ENCODE data around the gene IDH3A.

DNA sequence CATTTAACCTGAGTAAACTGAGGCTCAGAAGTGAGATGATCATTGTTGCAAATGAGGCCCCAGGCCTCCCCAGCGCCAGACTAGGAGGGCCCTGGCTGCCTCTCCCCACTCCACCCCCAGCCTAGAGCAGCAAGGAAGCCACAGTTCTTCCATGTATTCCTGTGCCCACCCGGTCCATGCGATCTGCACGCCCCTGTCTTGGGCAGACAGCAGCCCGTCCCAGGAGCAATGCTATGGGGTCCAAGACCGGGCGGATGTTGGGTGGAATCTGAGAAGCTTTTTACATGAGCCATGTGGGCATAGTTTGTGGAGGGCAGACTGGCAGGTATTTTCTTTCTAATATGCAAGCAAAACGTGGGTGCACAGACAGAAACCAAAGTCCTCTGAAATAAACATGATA is 41.7 kb upstream of the IDH3A start:
- no peak for TF ChIP-seq POLR2A (IDR thresholded peaks at IDR 0.05)
- TF ChIP-seq, protein P1, sequence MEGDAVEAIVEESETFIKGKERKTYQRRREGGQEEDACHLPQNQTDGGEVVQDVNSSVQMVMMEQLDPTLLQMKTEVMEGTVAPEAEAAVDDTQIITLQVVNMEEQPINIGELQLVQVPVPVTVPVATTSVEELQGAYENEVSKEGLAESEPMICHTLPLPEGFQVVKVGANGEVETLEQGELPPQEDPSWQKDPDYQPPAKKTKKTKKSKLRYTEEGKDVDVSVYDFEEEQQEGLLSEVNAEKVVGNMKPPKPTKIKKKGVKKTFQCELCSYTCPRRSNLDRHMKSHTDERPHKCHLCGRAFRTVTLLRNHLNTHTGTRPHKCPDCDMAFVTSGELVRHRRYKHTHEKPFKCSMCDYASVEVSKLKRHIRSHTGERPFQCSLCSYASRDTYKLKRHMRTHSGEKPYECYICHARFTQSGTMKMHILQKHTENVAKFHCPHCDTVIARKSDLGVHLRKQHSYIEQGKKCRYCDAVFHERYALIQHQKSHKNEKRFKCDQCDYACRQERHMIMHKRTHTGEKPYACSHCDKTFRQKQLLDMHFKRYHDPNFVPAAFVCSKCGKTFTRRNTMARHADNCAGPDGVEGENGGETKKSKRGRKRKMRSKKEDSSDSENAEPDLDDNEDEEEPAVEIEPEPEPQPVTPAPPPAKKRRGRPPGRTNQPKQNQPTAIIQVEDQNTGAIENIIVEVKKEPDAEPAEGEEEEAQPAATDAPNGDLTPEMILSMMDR (IDR thresholded peaks at IDR 0.05) = no peak
